K562 (cell line): ENCODE data around the gene ZNF407.

Experiments
- E2F5 ChIP-seq: sonication (generic); formaldehyde crosslinking; IDR thresholded peaks from 2 replicates; pipeline ENCODE4 v1.8.0; 2022; ENCODE audit warnings: mild to moderate bottlenecking, missing genetic modification reagents
- E4F1 ChIP-seq: fragments of 250-450 bp; sonication (Bioruptor Pico); IDR thresholded peaks from 2 replicates; pipeline ENCODE4 v1.5.0; 2021; ENCODE audit warnings: mild to moderate bottlenecking, borderline replicate concordance
- JUNB ChIP-seq: fragments of 450-650 bp; formaldehyde crosslinking; conservative IDR thresholded peaks from 2 replicates; pipeline ENCODE4 v1.4.0; 2020; ENCODE audit warnings: mild to moderate bottlenecking
- KLF13 ChIP-seq: fragments of 450-650 bp; IDR thresholded peaks from 2 replicates; pipeline ENCODE4 v1.6.1; 2016; ENCODE audit warnings: missing genetic modification characterization, low read depth, mild to moderate bottlenecking, missing compliant biosample characterization, moderate library complexity, borderline replicate concordance
- PHF21A ChIP-seq: fragments of 450-650 bp; IDR thresholded peaks from 2 replicates; pipeline ENCODE4 v1.6.1; 2017; ENCODE audit warnings: low read depth, borderline replicate concordance
- RCOR1 ChIP-seq, 2 experiments: IDR thresholded peaks; 2 replicates each; pipeline ENCODE4 v1.6.1; 2012; ENCODE audit warnings: low read depth in 2 of 2, low read length in 2 of 2, borderline replicate concordance in 1 of 2, improper control_type of control experiment in 1 of 2
- RNF219 ChIP-seq: fragments of 250-450 bp; sonication (Bioruptor Pico); IDR thresholded peaks from 2 replicates; pipeline ENCODE4 v1.5.0; 2022; ENCODE audit warnings: mild to moderate bottlenecking
- SMAD4 ChIP-seq: fragments of 250-450 bp; sonication (Bioruptor Pico); conservative IDR thresholded peaks from 2 replicates; pipeline ENCODE4 v1.8.0; 2021; ENCODE audit warnings: inconsistent platforms, mild to moderate bottlenecking, moderate library complexity
- TCF7L2 ChIP-seq: fragments of 150-350 bp; IDR thresholded peaks from 2 replicates; pipeline ENCODE4 v1.6.1; 2016; ENCODE audit warnings: low read depth, mild to moderate bottlenecking, low read length, moderate library complexity
- YY1 ChIP-seq, 3 experiments: IDR thresholded peaks; 2 replicates each; pipeline ENCODE4 v1.6.1; 2011; ENCODE audit warnings: low read length in 2 of 3, mild to moderate bottlenecking in 2 of 3, moderate library complexity in 2 of 3, borderline replicate concordance in 1 of 3, control low read depth in 1 of 3, low read depth in 1 of 3; ENCODE audit not compliant: insufficient read depth in 3 of 3, insufficient replicate concordance in 2 of 3, control insufficient read depth in 1 of 3, insufficient read length in 1 of 3; ENCODE audit errors: extremely low read depth in 1 of 3
- ZNF639 ChIP-seq, 2 experiments: fragments of 200-800 bp in 1 of 2; sonication (Bioruptor generic) in 1 of 2; sonication (generic) in 1 of 2; formaldehyde crosslinking in 1 of 2; IDR thresholded peaks in 1 of 2; conservative IDR thresholded peaks in 1 of 2; 2 replicates each; pipeline versions ENCODE4 v1.5.0 to v1.6.1; 2016 to 2020; ENCODE audit warnings: missing compliant biosample characterization in 1 of 2, missing genetic modification characterization in 1 of 2, missing genetic modification reagents in 1 of 2

- TF ChIP-seq KLF13 (tag) (no peak), RCOR1 (IDR thresholded peaks at IDR 0.05; ENCODE audit: borderline replicate concordance in 1 of 2, low read depth in 2 of 2, low read length in 2 of 2) (no peak), E2F5 (CRISPR knock-in tag) (no peak), SMAD4 (no peak), TCF7L2 (no peak), ZNF639 (CRISPR knock-in tag; conservative IDR thresholded peaks at IDR 0.05 in 1 of 2, IDR thresholded peaks at IDR 0.05 in 1 of 2) (no peak), RNF219 (CRISPR knock-in tag) (no peak), PHF21A (no peak), YY1 (IDR thresholded peaks at IDR 0.05; ENCODE audit: borderline replicate concordance in 1 of 3, control insufficient read depth in 1 of 3, extremely low read depth in 1 of 3, insufficient read depth in 3 of 3, insufficient read length in 1 of 3, insufficient replicate concordance in 2 of 3, low read depth in 1 of 3, low read length in 2 of 3) (no peak), E4F1 (no peak), JUNB (CRISPR knock-in tag) (no peak)
Observed at GRCh38 chr18:75044296-75044695, 446.6 kb downstream of the ZNF407 start.
